22Rv1 (cell line): ENCODE results near the gene FBXO8.

ENCODE experiments used
- H3K27ac ChIP-seq: fragments of 450-650 bp; 2 replicates; pipeline ENCODE4 v1.5.1; 2017
- ZFX ChIP-seq: fragments of 450-650 bp; IDR thresholded peaks from 2 replicates; pipeline ENCODE4 v1.6.1; 2017; ENCODE audit warnings: antibody characterized with exemption, borderline replicate concordance
- TF ChIP-seq, protein P1 (sequence below): fragments of 450-650 bp; IDR thresholded peaks from 2 replicates; pipeline ENCODE4 v1.5.1; 2017; ENCODE audit warnings: mild to moderate bottlenecking

The FBXO8 gene

DNA sequence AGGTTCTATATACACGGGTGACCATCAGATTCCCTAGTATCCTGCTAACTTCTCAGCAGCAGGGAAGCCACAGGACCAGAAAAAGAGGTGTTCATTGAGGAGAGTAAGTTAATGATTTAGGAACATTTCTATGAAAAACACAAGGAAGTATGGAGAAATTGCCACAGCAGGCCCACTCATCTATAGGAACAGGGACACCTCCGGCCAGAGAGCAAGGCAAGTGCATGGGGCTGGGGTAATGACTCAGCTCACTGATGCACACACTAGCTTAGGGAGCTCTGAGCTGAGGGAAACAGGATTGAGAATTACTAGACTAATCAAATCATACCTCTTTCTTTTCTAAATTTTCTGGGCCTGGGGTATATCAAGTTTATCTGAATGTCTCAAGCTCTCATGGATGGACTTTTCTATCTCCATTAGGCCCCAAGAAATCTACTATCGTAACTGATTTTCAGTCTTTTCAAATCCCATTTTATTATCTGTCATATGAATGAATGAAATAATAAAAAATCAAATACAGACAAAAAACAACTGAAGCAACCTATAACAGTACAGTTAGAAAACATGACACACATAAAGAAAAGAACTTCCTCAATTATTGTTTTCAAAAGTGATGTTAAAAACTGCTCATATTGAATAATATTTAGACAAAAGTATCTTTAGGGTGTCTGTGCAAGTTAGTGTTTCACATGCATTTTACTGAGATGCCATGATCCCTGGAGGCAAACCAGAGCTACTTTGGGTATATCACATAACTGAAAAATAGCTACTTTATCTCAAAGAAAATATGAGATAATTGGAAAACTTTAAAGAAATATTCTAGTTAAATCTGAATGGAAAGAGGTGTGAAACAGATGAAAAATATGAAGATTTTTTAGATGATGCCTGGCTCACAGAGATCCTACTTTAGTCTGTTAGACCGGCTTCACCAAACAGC is 89.8 kb downstream of the FBXO8 start:
- TF ChIP-seq, protein P1, sequence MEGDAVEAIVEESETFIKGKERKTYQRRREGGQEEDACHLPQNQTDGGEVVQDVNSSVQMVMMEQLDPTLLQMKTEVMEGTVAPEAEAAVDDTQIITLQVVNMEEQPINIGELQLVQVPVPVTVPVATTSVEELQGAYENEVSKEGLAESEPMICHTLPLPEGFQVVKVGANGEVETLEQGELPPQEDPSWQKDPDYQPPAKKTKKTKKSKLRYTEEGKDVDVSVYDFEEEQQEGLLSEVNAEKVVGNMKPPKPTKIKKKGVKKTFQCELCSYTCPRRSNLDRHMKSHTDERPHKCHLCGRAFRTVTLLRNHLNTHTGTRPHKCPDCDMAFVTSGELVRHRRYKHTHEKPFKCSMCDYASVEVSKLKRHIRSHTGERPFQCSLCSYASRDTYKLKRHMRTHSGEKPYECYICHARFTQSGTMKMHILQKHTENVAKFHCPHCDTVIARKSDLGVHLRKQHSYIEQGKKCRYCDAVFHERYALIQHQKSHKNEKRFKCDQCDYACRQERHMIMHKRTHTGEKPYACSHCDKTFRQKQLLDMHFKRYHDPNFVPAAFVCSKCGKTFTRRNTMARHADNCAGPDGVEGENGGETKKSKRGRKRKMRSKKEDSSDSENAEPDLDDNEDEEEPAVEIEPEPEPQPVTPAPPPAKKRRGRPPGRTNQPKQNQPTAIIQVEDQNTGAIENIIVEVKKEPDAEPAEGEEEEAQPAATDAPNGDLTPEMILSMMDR: no peak
- TF ChIP-seq ZFX: no peak
- H3K27ac ChIP-seq: no peak overlapping the region

DNA sequence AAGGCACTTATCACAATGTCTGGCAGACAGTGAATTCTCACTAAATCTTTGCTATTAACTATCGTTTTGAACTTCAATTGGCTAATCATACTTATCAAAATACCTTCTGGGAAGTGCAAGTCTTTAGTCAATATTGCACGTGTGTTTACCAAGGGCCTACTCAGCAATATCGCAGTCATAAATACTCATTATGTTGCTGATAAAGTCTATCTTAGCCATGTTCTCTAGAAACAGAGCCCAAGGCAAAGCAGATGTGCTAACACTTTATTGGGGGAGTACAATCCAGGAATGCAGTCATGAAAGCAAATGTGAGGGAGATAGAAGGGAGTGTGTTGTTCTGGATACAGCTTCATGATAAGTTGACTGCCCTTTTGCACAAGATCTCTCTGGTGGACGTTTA is 90.5 kb downstream of the FBXO8 start:
- H3K27ac ChIP-seq: no peak overlapping the region
- TF ChIP-seq, protein P1: no peak
- TF ChIP-seq ZFX: no peak

DNA sequence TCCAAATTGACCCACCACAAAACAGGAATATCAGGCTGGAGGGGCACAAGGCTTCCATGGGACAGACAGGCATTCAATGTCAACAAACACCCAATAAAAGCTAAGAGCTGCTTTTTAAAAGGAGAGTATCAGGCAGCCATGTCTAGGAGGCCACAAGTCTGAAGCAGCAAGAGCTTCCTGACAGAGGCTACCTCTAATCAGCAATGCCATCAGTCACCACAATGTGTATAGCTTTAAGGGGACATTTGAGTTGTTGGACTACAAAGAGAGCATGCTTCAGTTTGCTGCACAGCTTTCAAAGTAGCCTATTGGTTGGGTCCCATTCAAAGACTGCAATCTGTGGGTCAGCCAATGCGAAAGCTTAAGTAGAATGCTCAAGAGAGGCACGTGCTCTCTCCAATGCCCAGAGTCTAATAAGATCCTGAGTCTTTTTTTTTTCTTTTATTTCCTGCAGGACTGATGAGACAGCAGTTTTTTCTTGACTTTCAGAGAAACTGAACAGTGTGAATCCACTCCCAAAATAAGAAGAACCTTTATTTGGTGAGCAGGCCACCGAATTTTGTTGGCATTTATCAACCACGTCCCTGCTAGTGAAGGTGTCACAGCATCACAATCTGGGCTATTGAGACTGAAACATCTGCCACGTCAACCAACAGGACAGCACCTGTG is 92.5 kb downstream of the FBXO8 start:
- no peak overlapping the region for H3K27ac ChIP-seq
- no peak for TF ChIP-seq ZFX
- TF ChIP-seq, protein P1: no peak

DNA sequence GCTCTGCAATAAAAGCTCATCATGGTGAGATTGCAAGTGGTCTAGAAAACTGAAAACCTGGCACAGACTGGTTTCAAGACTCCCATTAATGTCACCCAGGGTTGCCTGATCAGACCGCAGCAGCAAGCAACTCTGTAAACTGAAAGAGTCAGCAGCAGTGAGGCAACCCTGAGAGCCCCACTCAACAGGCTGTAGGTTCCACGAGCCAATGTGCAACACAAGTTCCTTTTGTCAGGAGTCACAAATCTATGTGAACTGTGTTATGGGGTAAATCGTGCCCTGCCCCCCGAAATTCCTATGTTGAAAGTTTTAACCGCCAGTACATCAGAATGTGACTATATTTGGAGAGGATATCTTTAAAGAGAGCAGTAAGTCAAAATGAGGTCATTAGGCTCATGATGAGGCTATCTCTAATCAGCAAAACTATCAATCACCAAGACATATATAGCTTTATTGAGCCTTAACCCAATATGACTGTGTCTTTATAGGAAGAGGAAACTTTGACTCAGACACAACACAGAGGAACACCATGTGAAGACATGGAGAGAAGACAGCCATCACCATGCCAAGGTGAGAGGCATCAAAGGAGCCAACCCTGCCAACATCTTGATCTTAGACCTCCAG is 94.0 kb downstream of the FBXO8 start:
- no peak overlapping the region for H3K27ac ChIP-seq
- TF ChIP-seq ZFX: no peak
- TF ChIP-seq, protein P1: no peak
